Measurements from ENCODE around the gene MORN2. TPM values are rescaled to one million over a fixed set of nuclear protein-coding genes. Genes with fewer than 3 reads are reported as not detected.

The MORN2 gene
- total RNA-seq, 1 donor from 2014 or later: 4.9 TPM

GRCh38 chr2:38905251-38905650 is 29.5 kb downstream of the MORN2 start:
- Mint-ChIP-seq H3K27ac (no peak overlapping the region), H3K4me1 (ENCODE audit: low read depth) (peaks cover 17% of the 10 kb centered on the region), H3K9me3 (no peaks in the 10 kb centered on the region), H3K4me3 (no peak overlapping the region), H3K27me3 (ENCODE audit: insufficient read depth) (peaks cover 5% of the 10 kb centered on the region), H3K36me3 (ENCODE audit: low read depth) (no peaks in the 10 kb centered on the region)
- no peak for DNase-seq (ENCODE audit: low spot score)
- intact Hi-C loops (cut with micrococcal nuclease): no loop called here

- Mint-ChIP-seq H3K36me3 (ENCODE audit: low read depth) (no peaks in the 10 kb centered on the region), H3K27ac (no peak overlapping the region), H3K4me1 (ENCODE audit: low read depth) (peaks cover 17% of the 10 kb centered on the region), H3K4me3 (no peak overlapping the region), H3K27me3 (ENCODE audit: insufficient read depth) (peaks cover 4% of the 10 kb centered on the region), H3K9me3 (no peaks in the 10 kb centered on the region)
- intact Hi-C loops (cut with micrococcal nuclease): no loop called here
- no peak for DNase-seq (ENCODE audit: low spot score)
These were observed 31.5 kb downstream of the MORN2 start for GRCh38 chr2:38907242-38907641.

GRCh38 chr2:38907743-38908562 is 32.2 kb downstream of the MORN2 start:
- H3K9me3 Mint-ChIP-seq: no peaks in the 10 kb centered on the region
- H3K27ac Mint-ChIP-seq: peak overlapping the region; percentile 10
- peaks cover 17% of the 10 kb centered on the region for H3K4me1 Mint-ChIP-seq (ENCODE audit: low read depth)
- intact Hi-C loops (cut with micrococcal nuclease): no loop called here
- H3K4me3 Mint-ChIP-seq: no peak overlapping the region
- DNase-seq (ENCODE audit: low spot score): no peak
- no peaks in the 10 kb centered on the region for H3K36me3 Mint-ChIP-seq (ENCODE audit: low read depth)
- peaks cover 6% of the 10 kb centered on the region for H3K27me3 Mint-ChIP-seq (ENCODE audit: insufficient read depth)

- no peak for DNase-seq (ENCODE audit: low spot score)
- Mint-ChIP-seq H3K27ac (no peak overlapping the region), H3K4me3 (no peak overlapping the region), H3K9me3 (no peaks in the 10 kb centered on the region), H3K4me1 (ENCODE audit: low read depth) (peaks cover 17% of the 10 kb centered on the region), H3K27me3 (ENCODE audit: insufficient read depth) (peaks cover 7% of the 10 kb centered on the region), H3K36me3 (ENCODE audit: low read depth) (no peaks in the 10 kb centered on the region)
- intact Hi-C loops (cut with micrococcal nuclease): no loop called here
These were observed 34.1 kb downstream of the MORN2 start for GRCh38 chr2:38909872-38910271.

GRCh38 chr2:38911191-38911590 is 35.4 kb downstream of the MORN2 start:
- peaks cover 7% of the 10 kb centered on the region for H3K27me3 Mint-ChIP-seq (ENCODE audit: insufficient read depth)
- H3K9me3 Mint-ChIP-seq: no peaks in the 10 kb centered on the region
- H3K36me3 Mint-ChIP-seq (ENCODE audit: low read depth): no peaks in the 10 kb centered on the region
- H3K4me3 Mint-ChIP-seq: no peak overlapping the region
- peaks cover 17% of the 10 kb centered on the region for H3K4me1 Mint-ChIP-seq (ENCODE audit: low read depth)
- DNase-seq (ENCODE audit: low spot score): no peak
- intact Hi-C loops (cut with micrococcal nuclease): no loop called here
- H3K27ac Mint-ChIP-seq: no peak overlapping the region

- Mint-ChIP-seq H3K4me3 (no peak overlapping the region), H3K27ac (no peak overlapping the region), H3K9me3 (no peaks in the 10 kb centered on the region), H3K27me3 (ENCODE audit: insufficient read depth) (peaks cover 7% of the 10 kb centered on the region), H3K36me3 (ENCODE audit: low read depth) (no peaks in the 10 kb centered on the region), H3K4me1 (ENCODE audit: low read depth) (peaks cover 14% of the 10 kb centered on the region)
- DNase-seq (ENCODE audit: low spot score): no peak
- intact Hi-C loops (cut with micrococcal nuclease): no loop called here
These were observed 36.8 kb downstream of the MORN2 start for GRCh38 chr2:38912619-38913018.

- Mint-ChIP-seq H3K9me3 (no peaks in the 10 kb centered on the region), H3K4me3 (no peak overlapping the region), H3K4me1 (ENCODE audit: low read depth) (no peaks in the 10 kb centered on the region), H3K27ac (no peak overlapping the region), H3K36me3 (ENCODE audit: low read depth) (no peaks in the 10 kb centered on the region), H3K27me3 (ENCODE audit: insufficient read depth) (peaks cover 26% of the 10 kb centered on the region)
- DNase-seq (ENCODE audit: low spot score): no peak
- intact Hi-C loops (cut with micrococcal nuclease): no loop called here
These were observed 46.6 kb downstream of the MORN2 start for GRCh38 chr2:38922389-38922788.

GRCh38 chr2:38922902-38923301 is 47.1 kb downstream of the MORN2 start:
- DNase-seq (ENCODE audit: low spot score): no peak
- intact Hi-C loops (cut with micrococcal nuclease): no loop called here
- no peak overlapping the region for H3K4me3 Mint-ChIP-seq
- H3K4me1 Mint-ChIP-seq (ENCODE audit: low read depth): no peaks in the 10 kb centered on the region
- no peaks in the 10 kb centered on the region for H3K36me3 Mint-ChIP-seq (ENCODE audit: low read depth)
- H3K27ac Mint-ChIP-seq: no peak overlapping the region
- peaks cover 26% of the 10 kb centered on the region for H3K27me3 Mint-ChIP-seq (ENCODE audit: insufficient read depth)
- H3K9me3 Mint-ChIP-seq: no peaks in the 10 kb centered on the region

- intact Hi-C loops (cut with micrococcal nuclease): no loop called here
- H3K36me3 Mint-ChIP-seq (ENCODE audit: low read depth): no peaks in the 10 kb centered on the region
- no peaks in the 10 kb centered on the region for H3K4me1 Mint-ChIP-seq (ENCODE audit: low read depth)
- H3K27me3 Mint-ChIP-seq (ENCODE audit: insufficient read depth): peaks cover 26% of the 10 kb centered on the region
- no peak overlapping the region for H3K4me3 Mint-ChIP-seq
- no peak for DNase-seq (ENCODE audit: low spot score)
- H3K27ac Mint-ChIP-seq: no peak overlapping the region
- no peaks in the 10 kb centered on the region for H3K9me3 Mint-ChIP-seq
These were observed 50.2 kb downstream of the MORN2 start for GRCh38 chr2:38925982-38926381.

GRCh38 chr2:38930600-38930999 is 54.8 kb downstream of the MORN2 start:
- H3K36me3 Mint-ChIP-seq (ENCODE audit: low read depth): no peaks in the 10 kb centered on the region
- peaks cover 14% of the 10 kb centered on the region for H3K27me3 Mint-ChIP-seq (ENCODE audit: insufficient read depth)
- no peaks in the 10 kb centered on the region for H3K4me1 Mint-ChIP-seq (ENCODE audit: low read depth)
- intact Hi-C loops (cut with micrococcal nuclease): no loop called here
- DNase-seq (ENCODE audit: low spot score): no peak
- H3K4me3 Mint-ChIP-seq: no peak overlapping the region
- H3K9me3 Mint-ChIP-seq: no peaks in the 10 kb centered on the region
- H3K27ac Mint-ChIP-seq: no peak overlapping the region

Other genes starting within 250 kb of the MORN2 start
- 77.0 and 78.4 TPM in 2 replicates for gene GALM, start 209.9 kb upstream of the MORN2 start, total RNA-seq
- gene SRSF7, start 124.6 kb upstream of the MORN2 start, total RNA-seq: 417 and 422 TPM in 2 replicates
- gene GEMIN6, start 97.8 kb upstream of the MORN2 start, total RNA-seq: 34.9 and 36.0 TPM in 2 replicates
- gene DHX57, start within 50 bp of the MORN2 start, total RNA-seq: 18.6 and 20.3 TPM in 2 replicates
- 0.15 and 0.36 TPM in 2 replicates for gene ARHGEF33, start 13.9 kb downstream of the MORN2 start, total RNA-seq
- 55.1 and 61.0 TPM in 2 replicates for gene SOS1, start 245.1 kb downstream of the MORN2 start, total RNA-seq